ENCODE data around the gene FLVCR2.

The FLVCR2 gene, protein sequence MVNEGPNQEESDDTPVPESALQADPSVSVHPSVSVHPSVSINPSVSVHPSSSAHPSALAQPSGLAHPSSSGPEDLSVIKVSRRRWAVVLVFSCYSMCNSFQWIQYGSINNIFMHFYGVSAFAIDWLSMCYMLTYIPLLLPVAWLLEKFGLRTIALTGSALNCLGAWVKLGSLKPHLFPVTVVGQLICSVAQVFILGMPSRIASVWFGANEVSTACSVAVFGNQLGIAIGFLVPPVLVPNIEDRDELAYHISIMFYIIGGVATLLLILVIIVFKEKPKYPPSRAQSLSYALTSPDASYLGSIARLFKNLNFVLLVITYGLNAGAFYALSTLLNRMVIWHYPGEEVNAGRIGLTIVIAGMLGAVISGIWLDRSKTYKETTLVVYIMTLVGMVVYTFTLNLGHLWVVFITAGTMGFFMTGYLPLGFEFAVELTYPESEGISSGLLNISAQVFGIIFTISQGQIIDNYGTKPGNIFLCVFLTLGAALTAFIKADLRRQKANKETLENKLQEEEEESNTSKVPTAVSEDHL

DNA sequence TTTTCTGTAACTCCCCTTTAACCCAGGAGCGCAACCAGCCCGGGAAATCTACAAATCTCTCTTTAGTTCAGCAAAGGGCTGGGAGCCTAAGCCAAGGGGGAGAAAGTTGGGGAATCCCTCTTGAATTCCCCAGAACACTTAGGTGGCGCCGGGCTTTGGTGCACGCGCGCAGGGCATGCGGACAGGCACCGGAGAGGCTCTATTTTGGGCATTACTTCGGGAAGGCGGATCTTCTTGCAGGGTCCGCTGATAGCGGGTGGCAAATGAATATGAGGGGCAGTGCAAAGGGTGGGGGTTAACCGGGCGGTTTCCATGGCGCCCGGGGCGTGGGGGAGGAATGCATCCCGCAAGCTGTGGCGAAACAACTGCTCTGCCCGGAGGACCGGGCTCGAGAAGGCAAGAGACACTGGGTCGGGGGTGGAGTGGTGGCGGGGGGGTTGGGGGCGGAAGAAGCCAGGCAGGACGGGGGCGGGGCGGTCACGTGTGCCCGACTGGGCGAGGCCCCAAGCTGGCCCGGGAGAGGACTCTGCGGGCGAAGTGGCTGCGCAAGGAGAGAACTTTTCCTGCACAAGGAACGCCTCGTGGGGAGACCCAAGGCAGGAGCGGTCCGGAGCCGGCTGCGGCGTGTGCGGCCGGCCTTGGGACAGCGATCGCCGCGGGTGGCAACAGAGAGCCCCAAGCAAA, at the start of gene FLVCR2:
TSS of gene FLVCR2 (plus strand) at position 519 of the 684 bp plus-strand sequence. CDS start 353 bp downstream, outside the sequence.
- DNase-seq: peak; percentile 45

DNA sequence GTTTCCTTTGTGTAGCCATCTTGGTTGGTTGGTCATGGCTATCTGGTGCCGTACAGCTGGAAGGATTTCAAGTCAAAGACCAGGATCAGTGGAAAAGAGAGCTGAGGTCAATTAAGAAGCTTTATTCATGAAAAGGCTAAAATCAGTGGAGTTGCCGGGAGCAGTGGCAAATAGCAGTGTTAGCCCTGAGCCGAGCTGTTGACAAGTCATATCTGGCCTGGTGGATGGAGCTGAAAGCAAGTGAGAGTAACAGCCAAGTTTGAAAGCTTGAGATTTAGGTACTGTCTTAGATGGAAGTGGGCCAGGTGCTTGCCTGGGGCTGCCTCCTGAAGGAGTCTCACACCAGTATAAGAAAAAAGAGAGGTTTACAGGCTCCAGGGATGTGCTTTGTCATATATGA, 47.2 kb upstream of the FLVCR2 start:
- DNase-seq: no peak

DNA sequence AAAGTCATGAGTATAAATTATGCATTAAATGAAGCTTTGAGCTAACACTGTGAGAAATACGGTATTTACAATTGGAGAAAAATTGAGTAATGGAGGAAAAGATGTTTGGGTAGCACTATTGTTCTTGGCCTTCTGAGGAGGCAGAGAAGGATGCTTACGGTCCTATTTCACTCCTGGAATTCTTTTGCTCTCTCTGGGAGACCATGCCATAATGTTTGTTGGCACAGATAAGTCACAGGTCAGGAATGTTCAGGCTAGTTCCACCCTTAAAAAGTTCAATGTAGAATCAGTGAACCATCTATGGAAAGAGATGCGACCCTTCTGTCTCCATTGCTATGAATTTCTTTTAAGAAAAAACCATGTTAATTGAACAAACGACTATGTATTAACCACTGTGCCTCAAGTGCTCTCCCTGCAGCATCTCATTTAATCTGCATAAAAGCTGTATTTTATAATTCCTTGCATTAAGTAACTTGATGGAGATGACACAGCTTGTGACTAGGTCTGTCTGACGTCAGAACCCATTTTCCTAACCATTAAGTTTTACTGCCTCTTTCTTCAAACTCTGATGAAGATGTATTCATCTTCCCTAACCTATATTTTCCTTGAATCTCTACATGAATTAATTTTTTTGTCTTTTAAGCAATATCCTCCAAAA, 46.6 kb upstream of the FLVCR2 start:
- no peak for DNase-seq

DNA sequence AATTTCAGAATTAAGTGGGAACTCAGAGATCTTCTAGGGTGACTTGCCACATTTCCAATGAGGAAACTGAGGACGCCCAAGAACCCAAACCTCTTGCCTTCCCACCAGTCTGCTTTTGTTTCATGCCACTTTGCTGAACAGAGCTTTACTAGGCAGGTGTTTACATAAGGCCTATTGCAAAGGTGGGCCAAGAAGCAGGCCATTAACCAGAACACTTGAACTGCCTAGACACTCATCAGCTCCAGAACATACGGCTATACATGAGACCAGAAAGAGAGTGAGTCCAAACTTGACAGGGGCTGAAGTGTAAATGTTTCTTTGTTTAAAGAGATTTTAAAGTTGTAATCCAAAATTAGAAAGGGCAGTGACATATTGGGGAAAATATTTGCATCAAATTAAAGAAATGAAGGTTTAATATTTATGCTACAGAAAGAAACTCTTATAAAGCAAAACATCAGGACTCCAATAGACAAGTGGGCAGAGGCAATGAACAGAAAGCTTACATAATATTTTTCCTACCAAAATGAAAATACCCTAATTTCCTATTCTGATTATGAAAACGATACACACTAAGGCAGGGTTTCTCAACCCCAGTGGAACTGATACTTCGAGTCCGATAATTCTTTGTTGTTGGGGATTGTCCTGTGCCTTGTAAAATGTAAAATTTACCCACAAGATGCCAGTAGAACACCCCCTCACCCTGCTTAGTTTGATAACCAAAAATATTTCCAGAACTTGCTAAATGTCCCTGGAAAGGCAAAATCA, 44.4 kb upstream of the FLVCR2 start:
- DNase-seq: no peak

DNA sequence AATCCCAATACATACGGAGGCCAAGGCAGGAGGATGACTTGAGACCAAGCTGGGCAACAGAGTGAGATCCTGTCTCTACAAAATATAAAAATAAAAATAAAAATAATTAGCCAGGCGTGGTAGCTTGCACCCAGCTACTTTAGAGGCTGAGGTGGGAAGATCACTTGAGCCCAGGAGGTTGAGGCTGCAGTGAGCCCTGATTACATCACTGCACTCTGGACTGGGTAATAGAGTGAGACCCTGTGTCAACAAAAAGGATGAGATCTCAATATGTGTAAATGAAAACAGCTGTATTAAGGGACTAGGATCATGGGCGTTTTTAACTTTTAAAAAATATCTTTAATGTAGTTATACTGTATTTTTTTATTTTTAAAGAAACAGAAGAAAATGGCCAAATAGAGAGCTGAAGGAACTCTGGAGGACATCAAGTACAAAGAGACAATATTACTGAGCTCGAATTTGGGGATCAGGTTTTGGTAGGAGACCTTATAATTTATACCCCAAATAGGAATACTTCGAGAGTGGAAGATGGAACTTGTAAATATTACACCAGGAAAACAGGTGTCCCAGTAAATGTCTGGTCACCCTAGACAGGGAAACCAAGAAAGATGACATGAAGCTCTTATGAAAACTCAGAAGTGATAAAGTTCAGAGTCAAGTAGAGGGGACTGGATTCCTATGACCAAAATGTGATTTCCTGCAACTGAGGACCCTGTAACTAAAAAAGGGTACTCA, 43.1 kb upstream of the FLVCR2 start:
- no peak for DNase-seq

DNA sequence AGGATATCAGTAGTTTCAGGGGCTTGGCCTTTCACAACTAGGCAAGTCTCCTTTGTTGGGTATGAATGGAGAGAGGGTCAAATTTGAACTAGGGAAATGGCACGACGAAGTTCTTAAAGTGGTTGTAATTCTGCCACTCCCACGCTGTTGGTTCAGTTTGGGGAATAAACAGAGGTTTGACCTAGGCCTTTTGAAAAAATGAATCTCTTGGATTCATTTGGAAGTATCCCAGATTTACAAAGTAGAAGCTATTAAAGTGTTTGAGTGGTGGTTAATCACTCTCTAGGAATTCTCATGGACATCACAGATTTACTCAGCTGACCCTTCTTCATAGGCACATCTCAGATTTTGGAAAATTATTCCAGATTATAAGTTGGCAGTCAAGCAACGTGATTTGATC, 41.3 kb upstream of the FLVCR2 start:
- no peak for DNase-seq

DNA sequence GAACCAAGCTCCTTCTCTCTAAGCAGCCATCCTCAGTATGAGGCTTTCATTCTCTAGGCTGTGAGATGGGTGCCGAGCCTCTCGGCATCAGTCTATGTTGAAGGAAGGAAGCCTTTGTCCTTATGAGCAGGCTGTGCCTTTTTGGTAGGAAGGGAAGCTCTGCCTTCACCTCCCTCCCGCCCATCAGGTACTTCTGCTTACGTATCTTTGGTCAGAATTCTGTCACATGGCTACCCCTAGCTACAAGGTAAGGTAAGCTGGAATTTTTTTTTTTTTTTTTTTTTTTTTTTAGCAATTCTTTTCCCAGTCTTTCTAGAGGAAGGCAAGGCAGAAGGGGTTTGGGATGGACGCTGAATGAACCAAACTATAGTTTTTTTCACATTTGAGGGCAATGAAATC, 39.3 kb upstream of the FLVCR2 start:
- no peak for DNase-seq

DNA sequence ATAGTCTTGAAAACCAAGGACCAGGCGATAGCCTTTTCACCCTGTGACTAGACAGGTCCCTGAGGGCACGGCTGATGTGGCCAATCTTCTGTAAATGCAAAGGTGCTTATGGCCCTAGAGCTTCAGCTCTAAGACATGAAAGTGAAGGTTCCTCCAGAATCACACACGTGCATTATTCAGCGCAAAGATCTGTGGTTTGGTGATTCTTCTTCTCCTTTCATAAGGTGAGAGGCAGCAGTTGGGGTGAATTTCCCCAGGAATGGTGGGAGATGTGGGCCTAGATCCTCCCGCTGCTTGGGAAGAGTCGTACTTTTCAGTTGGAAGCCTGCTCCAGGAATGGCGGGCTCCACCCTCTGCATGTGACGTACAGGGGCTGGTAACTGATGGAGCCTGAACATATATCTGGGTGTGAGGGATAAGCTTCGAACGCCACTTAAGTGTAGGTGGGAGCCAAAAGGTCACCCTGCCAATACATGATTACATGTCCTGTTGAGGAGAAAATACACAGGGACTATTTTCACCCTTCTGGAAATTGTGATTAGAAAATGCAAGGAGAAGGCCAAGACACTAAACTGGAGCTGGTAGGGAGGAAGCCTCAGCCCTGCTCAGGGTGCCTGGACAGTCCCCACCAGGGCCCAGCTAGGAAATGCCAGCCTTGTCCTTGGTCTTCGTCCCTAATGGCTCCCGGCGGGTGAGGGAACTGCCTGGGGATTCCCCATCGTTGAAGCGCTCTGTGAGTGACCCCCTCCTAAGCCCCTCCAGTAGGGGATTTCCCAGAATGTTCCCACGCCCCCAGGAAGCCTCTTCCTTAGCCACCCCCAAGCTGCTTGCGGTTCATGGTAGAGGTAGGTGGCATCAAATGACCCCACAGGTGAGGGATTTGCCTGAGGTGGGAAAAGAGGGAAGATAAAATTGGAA, 38.6 kb upstream of the FLVCR2 start:
- no peak for DNase-seq

DNA sequence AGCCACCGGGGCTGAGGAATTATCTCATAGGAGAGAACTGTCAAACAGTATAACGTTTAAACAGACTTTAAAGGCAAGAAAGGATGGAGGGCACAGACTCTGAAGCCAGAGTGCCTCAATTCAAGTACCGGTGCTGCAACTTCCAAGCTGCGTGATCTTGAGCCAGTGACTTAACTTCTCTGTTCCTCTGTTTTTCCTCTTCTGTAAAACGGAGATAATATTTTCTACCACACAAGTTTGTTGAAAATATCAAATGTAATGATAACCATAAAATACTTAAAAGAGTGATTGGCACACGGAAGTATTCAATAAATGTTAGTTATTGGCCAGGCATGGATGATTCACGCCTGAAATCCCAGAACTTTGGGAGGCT, 38.0 kb upstream of the FLVCR2 start:
- DNase-seq: no peak

DNA sequence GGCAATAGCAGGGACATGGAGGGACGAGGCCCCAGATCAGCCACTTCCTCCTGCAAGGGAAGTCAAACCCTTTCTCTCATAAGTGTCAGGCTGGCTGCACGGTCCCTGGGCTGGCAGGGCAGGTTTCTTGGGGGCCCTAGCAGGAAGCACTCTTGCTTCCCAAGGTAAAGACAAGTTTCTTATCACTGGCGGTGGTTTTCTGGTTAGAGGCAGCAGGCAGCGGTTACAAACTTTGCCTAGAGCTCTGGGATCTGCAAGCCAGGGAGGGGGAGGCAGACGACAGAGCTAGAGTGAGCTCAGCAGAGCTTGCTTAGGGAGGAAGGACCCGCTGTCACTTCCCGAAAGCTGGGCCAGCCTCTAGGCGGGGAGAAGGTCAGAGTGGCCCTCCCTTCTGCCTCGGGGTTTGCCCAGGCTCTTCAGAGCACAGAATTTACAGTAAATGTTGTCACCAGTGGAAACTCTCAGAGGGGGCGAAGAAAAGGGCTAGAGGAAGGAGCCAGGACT, 35.8 kb upstream of the FLVCR2 start:
- DNase-seq: peak; percentile 94

DNA sequence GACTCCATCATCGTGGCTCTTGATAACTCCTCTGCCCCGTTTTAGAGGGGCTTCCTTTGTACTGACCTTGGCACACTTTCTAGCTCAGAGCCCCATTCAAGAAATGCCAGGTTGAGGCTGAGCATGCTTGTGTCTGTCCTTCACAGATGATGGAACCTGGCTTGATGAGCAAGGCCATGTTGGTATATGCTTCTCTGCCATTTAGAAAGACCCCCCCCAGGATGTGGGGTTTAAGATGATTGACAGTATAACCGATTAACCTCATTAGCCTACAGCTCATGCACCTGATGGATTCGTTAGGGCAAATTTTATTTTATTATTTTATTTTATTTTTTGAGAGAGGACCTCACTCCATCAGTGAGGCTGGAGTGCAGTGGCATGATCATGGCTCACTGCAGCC, 35.2 kb upstream of the FLVCR2 start:
- DNase-seq: no peak

DNA sequence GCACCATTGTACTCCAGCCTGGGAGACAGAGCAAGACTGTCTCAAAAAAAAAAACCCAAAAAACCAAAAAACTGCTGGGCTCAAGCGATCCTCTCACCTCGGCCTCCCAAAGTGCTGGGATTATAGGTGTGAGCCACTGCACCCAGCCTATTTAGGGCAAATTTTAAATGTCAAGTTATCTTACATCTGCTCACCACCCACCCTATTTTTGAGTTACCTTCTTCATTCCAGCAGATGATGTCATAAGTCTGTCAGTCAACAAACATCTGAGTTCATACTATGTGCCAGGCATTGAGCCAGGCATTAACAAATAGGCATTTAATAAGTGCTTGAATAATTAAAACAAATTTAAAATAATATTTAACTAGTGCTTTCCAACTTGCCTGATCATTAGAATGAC, 34.6 kb upstream of the FLVCR2 start:
- DNase-seq: no peak

DNA sequence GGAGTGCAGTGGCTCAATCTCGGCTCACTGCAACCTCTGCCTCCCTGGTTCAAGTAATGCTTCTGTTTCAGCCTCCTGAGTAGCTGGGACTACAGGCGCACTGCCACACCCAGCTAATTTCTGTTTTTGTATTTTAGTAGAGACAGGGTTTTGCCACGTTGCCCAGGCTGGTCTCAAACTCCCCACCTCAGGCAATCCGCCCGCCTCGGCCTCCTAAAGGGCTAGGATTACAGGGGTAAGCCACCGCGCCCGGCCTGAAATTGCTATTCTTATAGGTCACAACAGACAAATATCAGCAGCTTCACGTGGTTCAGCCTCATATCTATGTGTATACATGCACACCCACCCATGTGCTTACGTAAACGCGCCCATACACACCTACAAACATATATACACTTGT, 32.5 kb upstream of the FLVCR2 start:
- no peak for DNase-seq

DNA sequence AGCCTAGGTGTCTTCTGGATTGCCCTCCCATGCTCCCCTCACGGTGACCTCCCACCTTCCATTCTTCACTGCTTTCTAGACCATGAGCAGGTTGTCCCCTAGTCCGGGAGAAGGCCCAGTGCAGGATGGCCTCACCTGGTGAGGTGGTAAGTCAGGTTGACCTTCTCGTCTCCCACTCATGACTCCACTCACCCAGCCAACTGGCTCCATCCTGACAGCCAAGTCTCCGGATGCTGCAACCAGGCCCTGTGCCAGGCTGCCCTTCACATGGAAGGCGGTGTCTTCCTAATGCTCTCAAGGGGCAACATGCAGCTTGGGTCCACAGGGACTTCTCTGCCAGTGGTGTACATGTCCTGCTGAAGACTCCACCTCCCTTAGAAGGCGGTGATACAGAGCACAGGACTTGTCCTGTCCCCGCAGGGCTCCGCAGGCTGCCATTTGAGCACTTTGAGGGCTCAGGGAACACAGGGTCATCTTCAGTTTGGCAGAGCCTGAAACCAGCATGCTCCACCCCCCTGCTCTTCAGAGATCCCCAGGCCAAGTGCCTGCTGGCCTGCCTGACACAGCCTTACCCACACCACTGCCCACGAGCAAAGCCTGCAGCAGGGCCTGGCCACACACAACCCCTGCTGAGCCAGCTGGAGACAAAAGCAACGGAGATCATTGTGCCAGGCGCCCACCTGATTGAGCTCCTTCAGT, 30.7 kb upstream of the FLVCR2 start:
- DNase-seq: no peak

DNA sequence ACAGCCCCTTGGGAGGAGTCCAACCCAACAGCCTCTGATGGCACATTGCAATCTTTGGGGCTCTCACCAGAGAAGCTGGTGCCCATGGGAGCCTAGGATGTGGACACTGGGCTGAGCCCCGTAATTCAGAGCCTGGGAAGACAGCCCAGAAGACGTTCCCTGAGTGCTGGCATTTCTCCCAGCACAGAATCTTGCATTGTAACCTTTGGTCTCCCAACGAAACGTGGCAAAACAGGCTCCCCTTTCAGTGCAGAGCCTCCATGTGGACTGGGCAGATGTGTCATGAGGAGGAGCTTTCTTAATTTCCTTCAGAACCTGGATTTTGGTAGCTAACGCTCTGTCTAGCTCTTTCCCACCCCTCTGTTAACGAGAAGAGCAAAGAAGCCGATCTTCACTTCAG, 29.9 kb upstream of the FLVCR2 start:
- DNase-seq: no peak

DNA sequence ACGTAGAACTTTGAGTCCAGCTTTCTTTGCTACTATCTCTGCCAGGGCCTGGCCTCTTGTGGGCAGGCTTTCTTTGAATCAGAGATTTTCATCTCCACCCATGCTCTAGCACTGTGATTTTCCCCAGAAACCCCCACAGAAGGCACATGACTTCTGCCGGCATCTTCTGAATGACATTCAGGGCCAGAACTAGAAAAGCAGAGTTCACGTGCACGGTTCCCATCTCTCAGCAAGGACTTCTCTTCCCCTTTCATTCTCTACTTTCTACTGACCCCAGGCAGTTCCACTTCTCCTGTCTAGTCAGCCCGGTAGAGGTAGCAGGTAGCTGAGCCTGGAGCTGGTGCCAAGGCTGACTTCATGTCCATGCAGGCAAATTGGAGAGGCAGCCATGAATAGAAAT, 29.3 kb upstream of the FLVCR2 start:
- DNase-seq: no peak

DNA sequence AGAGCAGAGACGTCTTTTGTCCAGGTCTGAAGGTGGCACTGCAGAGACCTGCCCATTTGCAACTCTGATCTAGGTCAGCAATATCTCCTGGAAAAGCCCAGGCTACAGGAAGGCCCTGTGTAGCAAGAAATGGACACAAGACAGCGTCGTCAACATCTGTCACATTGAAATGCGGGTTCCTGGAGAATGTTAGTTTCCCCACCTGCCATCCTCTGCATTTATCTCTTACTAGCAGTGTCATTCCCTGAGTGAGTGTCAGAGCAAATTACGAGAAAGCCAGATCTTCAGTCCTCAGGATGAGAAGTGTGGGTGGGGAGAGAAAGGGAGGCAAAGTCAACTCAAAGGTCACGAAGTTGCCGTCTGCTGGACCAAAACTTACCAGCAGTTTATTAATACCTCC, 27.4 kb upstream of the FLVCR2 start:
- no peak for DNase-seq

DNA sequence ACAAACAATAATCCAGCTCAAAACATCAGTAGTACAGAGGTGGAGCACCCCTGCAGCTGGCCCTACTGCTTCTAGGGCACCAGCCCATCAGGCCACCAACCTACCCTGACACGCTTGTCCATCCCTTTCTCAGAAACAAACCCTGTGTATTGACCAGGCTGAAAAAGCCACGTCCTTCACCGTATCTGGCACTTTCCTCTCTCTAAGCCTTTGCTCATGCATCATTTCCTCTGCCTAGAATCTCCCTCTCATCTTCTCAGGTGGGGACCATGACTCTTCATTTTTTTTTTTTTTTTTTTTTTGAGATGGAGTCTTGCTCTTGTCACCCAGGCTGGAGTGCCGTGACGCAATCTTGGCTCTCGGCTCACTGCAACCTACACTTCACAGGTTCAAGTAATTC, 25.3 kb upstream of the FLVCR2 start:
- DNase-seq: no peak

DNA sequence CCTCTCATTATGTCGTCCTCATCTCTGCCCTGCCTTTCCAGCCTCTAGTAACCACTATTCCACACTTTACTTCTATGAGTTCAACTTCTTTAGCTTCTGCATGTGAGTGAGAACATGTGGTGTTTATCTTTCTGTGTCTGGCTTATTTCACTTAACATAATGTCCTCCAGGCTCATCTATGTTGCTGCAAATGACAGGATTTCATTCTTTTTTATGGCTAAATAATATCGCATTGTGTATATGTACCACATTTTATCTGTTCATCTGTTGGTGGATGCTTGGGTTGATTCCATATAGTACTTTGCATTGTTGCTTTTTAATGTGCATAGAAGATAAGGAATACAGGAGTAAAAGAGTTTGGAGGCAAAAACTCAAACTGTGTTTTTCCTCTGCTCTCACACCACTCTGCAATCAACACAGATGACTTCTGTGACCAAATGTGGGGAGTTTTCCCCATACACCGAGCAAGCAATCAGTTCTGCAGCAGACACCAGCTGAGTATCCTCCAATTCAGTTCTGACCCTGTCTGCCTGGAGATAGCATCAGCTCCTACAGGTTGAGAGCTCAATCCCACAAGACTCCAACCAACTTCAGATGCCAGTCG, 24.6 kb upstream of the FLVCR2 start:
- no peak for DNase-seq

DNA sequence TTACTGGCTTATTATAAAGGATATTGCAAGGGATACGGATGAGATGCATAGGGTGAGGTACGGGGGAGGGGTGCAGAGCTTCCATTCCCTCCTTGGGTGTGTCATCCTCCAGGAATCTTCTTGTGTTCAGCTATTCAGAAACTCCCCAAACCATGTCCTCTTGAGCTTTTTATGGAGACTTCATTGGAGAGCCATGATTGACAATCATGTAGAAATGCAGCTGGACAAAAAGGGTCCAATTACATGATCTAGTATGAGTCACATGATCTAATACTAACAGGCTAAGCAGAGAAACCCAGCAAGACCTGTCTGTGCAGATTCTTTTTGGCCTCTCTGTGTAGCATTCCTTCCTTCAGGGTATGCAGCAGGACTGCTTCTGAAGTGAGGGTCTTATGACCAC, 23.9 kb upstream of the FLVCR2 start:
- DNase-seq: no peak

Measured in activated CD4-positive, alpha-beta T cell treated with anti-CD3 and anti-CD28 coated beads, Interleukin-2, amount 50 U/mL, for 16 hours (primary cell).